IMR-90 (cell line): ENCODE measurements around the gene WASF1. TPM values are rescaled to one million over a fixed set of nuclear protein-coding genes. Genes with fewer than 3 reads are reported as not detected.

ENCODE experiments used
- ATAC-seq: fragments of 200-7000 bp; cut with Tn5 transposase; 2 replicates; pipeline ENCODE4 v1.9.1; 2020; ENCODE audit warnings: low read depth, mild to moderate bottlenecking, moderate library complexity
- BruUV-seq: library from RNA; stranded (reverse); fragments of 400-500 nt; replicated peaks from 2 replicates; lab custom pipeline; 2021; lab: Mats Ljungman, UMichigan
- CTCF ChIA-PET: fragments of 300-600 bp; formaldehyde crosslinking; extraction: SDS; loops from one replicate; lab custom pipeline; 2021; ENCODE audit warnings: antibody characterized with exemption; lab: Yijun Ruan, JAX
- POLR2A ChIA-PET: fragments of 300-600 bp; sonication (Branson Sonifier 250); formaldehyde crosslinking; loops from one replicate; lab custom pipeline; 2022; ENCODE audit warnings: antibody characterized with exemption; ENCODE audit not compliant: unreplicated experiment; lab: Charles Lee
- DNase-seq: peaks from one replicate; pipeline ENCODE4 v3.0.0; 2013
- H2AFZ ChIP-seq: replicated peaks from 2 replicates; pipeline ENCODE3; 2013; ENCODE audit warnings: low read length, mild to moderate bottlenecking; ENCODE audit not compliant: poor library complexity
- H2AK5ac ChIP-seq: 2 replicates; pipeline ENCODE4 v1.6.1; 2013; ENCODE audit warnings: low read depth, low read length, inconsistent platforms
- H2AK9ac ChIP-seq: replicated peaks from 2 replicates; pipeline ENCODE3; 2013; ENCODE audit warnings: mild to moderate bottlenecking, low read depth, low read length, moderate library complexity; ENCODE audit not compliant: poor library complexity
- H2BK120ac ChIP-seq: 2 replicates; pipeline ENCODE4 v1.6.1; 2013; ENCODE audit warnings: low read depth, low read length, inconsistent platforms
- H2BK15ac ChIP-seq: 3 replicates; pipeline ENCODE4 v1.6.1; 2013; ENCODE audit warnings: low read depth, low read length, inconsistent platforms
- H2BK20ac ChIP-seq: 2 replicates; pipeline ENCODE4 v1.6.1; 2013; ENCODE audit warnings: low read depth, mild to moderate bottlenecking, inconsistent platforms, low read length, moderate library complexity
- H2BK5ac ChIP-seq: 2 replicates; pipeline ENCODE4 v1.6.1; 2013; ENCODE audit warnings: mild to moderate bottlenecking, low read depth, low read length, inconsistent platforms; ENCODE audit not compliant: poor library complexity, severe bottlenecking
- H3K14ac ChIP-seq: replicated peaks from 2 replicates; pipeline ENCODE4 v1.6.1; 2013; ENCODE audit warnings: low read depth, low read length, inconsistent platforms
- H3K18ac ChIP-seq: 2 replicates; pipeline ENCODE4 v1.6.1; 2013; ENCODE audit warnings: low read depth, low read length, control low read depth
- H3K23ac ChIP-seq: 2 replicates; pipeline ENCODE4 v1.6.1; 2013; ENCODE audit warnings: low read depth, low read length, inconsistent platforms
- H3K27ac ChIP-seq: 2 replicates; pipeline ENCODE4 v1.5.1; 2013; ENCODE audit warnings: mild to moderate bottlenecking, control low read depth, low read length; ENCODE audit not compliant: insufficient read depth
- H3K27me3 ChIP-seq: 2 replicates; pipeline ENCODE4 v1.6.1; 2013; ENCODE audit warnings: low read length; ENCODE audit not compliant: control insufficient read depth, insufficient read depth
- H3K36me3 ChIP-seq: 2 replicates; pipeline ENCODE4 v1.6.1; 2013; ENCODE audit warnings: low read length, mixed read lengths; ENCODE audit not compliant: control insufficient read depth, insufficient read depth
- H3K4ac ChIP-seq: 2 replicates; pipeline ENCODE4 v1.6.1; 2013; ENCODE audit warnings: low read depth, low read length, inconsistent platforms
- H3K4me1 ChIP-seq: 2 replicates; pipeline ENCODE4 v1.6.1; 2013; ENCODE audit warnings: low read length, mixed read lengths; ENCODE audit not compliant: control insufficient read depth, insufficient read depth
- H3K4me2 ChIP-seq: 2 replicates; pipeline ENCODE4 v1.6.1; 2013; ENCODE audit warnings: low read depth, mild to moderate bottlenecking, control low read depth, low read length, moderate library complexity
- H3K4me3 ChIP-seq: 2 replicates; pipeline ENCODE4 v1.5.1; 2013; ENCODE audit warnings: low read depth, mild to moderate bottlenecking, control low read depth, low read length, moderate library complexity; ENCODE audit not compliant: insufficient read depth
- H3K56ac ChIP-seq: 2 replicates; pipeline ENCODE4 v1.6.1; 2013; ENCODE audit warnings: low read length, inconsistent platforms; ENCODE audit not compliant: insufficient read depth; ENCODE audit errors: extremely low read depth
- H3K79me1 ChIP-seq, 2 experiments: 2 replicates each; pipeline ENCODE4 v1.6.1; 2013; ENCODE audit warnings: low read length in 2 of 2, inconsistent platforms in 1 of 2, low read depth in 1 of 2
- H3K9ac ChIP-seq: 2 replicates; pipeline ENCODE4 v1.6.1; 2013; ENCODE audit warnings: low read depth, low read length, control low read depth
- H3K9me1 ChIP-seq: 2 replicates; pipeline ENCODE4 v1.6.1; 2013; ENCODE audit warnings: low read length, inconsistent platforms; ENCODE audit not compliant: insufficient read depth
- H3K9me3 ChIP-seq: 2 replicates; pipeline ENCODE4 v1.6.1; 2013; ENCODE audit warnings: low read length; ENCODE audit not compliant: control insufficient read depth, insufficient read depth
- H4K20me1 ChIP-seq: 2 replicates; pipeline ENCODE4 v1.6.1; 2013; ENCODE audit warnings: low read length, inconsistent platforms; ENCODE audit not compliant: insufficient read depth
- H4K5ac ChIP-seq: 2 replicates; pipeline ENCODE4 v1.6.1; 2013; ENCODE audit warnings: mild to moderate bottlenecking, low read depth, low read length, control low read depth
- H4K8ac ChIP-seq, 2 experiments: 2 replicates each; pipeline ENCODE4 v1.6.1; 2013; ENCODE audit warnings: low read depth in 2 of 2, low read length in 2 of 2, control low read depth in 1 of 2, inconsistent platforms in 1 of 2
- H4K91ac ChIP-seq: 2 replicates; pipeline ENCODE4 v1.6.1; 2013; ENCODE audit warnings: low read depth, low read length, inconsistent platforms; ENCODE audit not compliant: insufficient read depth
- BHLHE40 ChIP-seq: fragments of 150-350 bp; IDR thresholded peaks from 2 replicates; pipeline ENCODE4 v1.6.1; 2016; ENCODE audit warnings: mild to moderate bottlenecking, low read depth, low read length
- CEBPB ChIP-seq: IDR thresholded peaks from 2 replicates; pipeline ENCODE4 v1.6.1; 2012; ENCODE audit warnings: low read depth, low read length, improper control_type of control experiment
- CHD1 ChIP-seq: IDR thresholded peaks from 2 replicates; pipeline ENCODE4 v1.6.1; 2012; ENCODE audit warnings: low read depth, low read length, improper control_type of control experiment
- FOS ChIP-seq: fragments of 150-350 bp; IDR thresholded peaks from 2 replicates; pipeline ENCODE4 v1.6.1; 2016; ENCODE audit warnings: low read depth, low read length
- MAFK ChIP-seq: IDR thresholded peaks from 2 replicates; pipeline ENCODE4 v1.6.1; 2012; ENCODE audit warnings: low read depth, low read length, improper control_type of control experiment
- MAZ ChIP-seq: IDR thresholded peaks from 2 replicates; pipeline ENCODE4 v1.6.1; 2012; ENCODE audit warnings: low read depth, mild to moderate bottlenecking, low read length, improper control_type of control experiment, moderate library complexity, borderline replicate concordance
- MXI1 ChIP-seq: IDR thresholded peaks from 2 replicates; pipeline ENCODE4 v1.6.1; 2012; ENCODE audit warnings: low read depth, mild to moderate bottlenecking, low read length, moderate library complexity, borderline replicate concordance
- NFE2L2 ChIP-seq: fragments of 150-350 bp; IDR thresholded peaks from 2 replicates; pipeline ENCODE4 v1.6.1; 2016; ENCODE audit warnings: low read depth, mild to moderate bottlenecking, low read length
- POLR2A ChIP-seq: IDR thresholded peaks from 2 replicates; pipeline ENCODE4 v1.6.1; 2012; ENCODE audit warnings: mild to moderate bottlenecking, low read depth, low read length
- RAD21 ChIP-seq: IDR thresholded peaks from 2 replicates; pipeline ENCODE4 v1.6.1; 2012; ENCODE audit warnings: low read length, improper control_type of control experiment
- RCOR1 ChIP-seq: IDR thresholded peaks from 2 replicates; pipeline ENCODE4 v1.6.1; 2012; ENCODE audit warnings: mild to moderate bottlenecking, low read length, improper control_type of control experiment; ENCODE audit not compliant: insufficient replicate concordance
- RFX5 ChIP-seq: IDR thresholded peaks from 2 replicates; pipeline ENCODE4 v1.8.0; 2012; ENCODE audit warnings: low read depth, mild to moderate bottlenecking, low read length, moderate library complexity
- SMC3 ChIP-seq: fragments of 150-350 bp; IDR thresholded peaks from 2 replicates; pipeline ENCODE4 v1.6.1; 2016; ENCODE audit warnings: low read depth, mild to moderate bottlenecking, antibody characterized with exemption, low read length, moderate library complexity
- WGBS, 2 experiments: methylation state at CpG; one replicate each; pipeline versions ENCODE4 v1.1.5 to v1.1.7; 2013; ENCODE audit warnings: missing lambda C conversion rate in 2 of 2; ENCODE audit not compliant: insufficient read length in 1 of 2; ENCODE audit errors: extremely low coverage in 2 of 2; 5-methylcytosine and 5-hydroxymethylcytosine counted together
- dilution Hi-C: fragments of 300-500 bp; cut with HindIII; formaldehyde crosslinking; loops from one replicate; pipeline ENCODE4 v1.14.3; 2018; ENCODE audit warnings: low sequenced_read_pairs; ENCODE audit not compliant: unreplicated experiment
- in situ Hi-C: fragments of 300-500 bp; cut with MboI; formaldehyde crosslinking; loops from 3 replicates; pipeline ENCODE4 v1.14.3; 2019; ENCODE audit warnings: low sequenced_read_pairs, inconsistent platforms, mixed read lengths
- intact Hi-C: fragments of 100-400 bp; cut with micrococcal nuclease; formaldehyde crosslinking; loops from 2 replicates; pipeline ENCODE4 v1.10.0; 2022
- polyA plus RNA-seq, 3 experiments: library from polyadenylated mRNA; depleted of rRNA; stranded (reverse); fragments of >200 nt; gene quantifications; 2 replicates each; pipeline ENCODE4 v1.2.3, GENCODE V29; 2012; ENCODE audit warnings: low replicate concordance in 1 of 3
- total RNA-seq: library from RNA; depleted of rRNA; stranded (reverse); fragments of >200 nt; gene quantifications from 2 replicates; pipeline ENCODE4 v1.2.3, GENCODE V29; 2012
- TF ChIP-seq, protein P1 (sequence below): conservative IDR thresholded peaks from 2 replicates; pipeline ENCODE4 v1.5.1; 2012; ENCODE audit warnings: mild to moderate bottlenecking, low read depth, low read length, improper control_type of control experiment
- TF ChIP-seq, protein P2 (sequence below): fragments of 150-350 bp; IDR thresholded peaks from 2 replicates; pipeline ENCODE4 v1.6.1; 2016; ENCODE audit warnings: low read depth, mild to moderate bottlenecking, low read length, moderate library complexity, borderline replicate concordance
- TF ChIP-seq, protein P3 (sequence below): fragments of 150-350 bp; IDR thresholded peaks from 2 replicates; pipeline ENCODE4 v1.6.1; 2017; ENCODE audit warnings: mild to moderate bottlenecking, antibody characterized with exemption, low read length, low read depth

The WASF1 gene
- total and polyA plus RNA-seq, 2 of the 4 experiments (the other 2 are of a cell fraction), result 3.0 to 17.3 TPM

DNA sequence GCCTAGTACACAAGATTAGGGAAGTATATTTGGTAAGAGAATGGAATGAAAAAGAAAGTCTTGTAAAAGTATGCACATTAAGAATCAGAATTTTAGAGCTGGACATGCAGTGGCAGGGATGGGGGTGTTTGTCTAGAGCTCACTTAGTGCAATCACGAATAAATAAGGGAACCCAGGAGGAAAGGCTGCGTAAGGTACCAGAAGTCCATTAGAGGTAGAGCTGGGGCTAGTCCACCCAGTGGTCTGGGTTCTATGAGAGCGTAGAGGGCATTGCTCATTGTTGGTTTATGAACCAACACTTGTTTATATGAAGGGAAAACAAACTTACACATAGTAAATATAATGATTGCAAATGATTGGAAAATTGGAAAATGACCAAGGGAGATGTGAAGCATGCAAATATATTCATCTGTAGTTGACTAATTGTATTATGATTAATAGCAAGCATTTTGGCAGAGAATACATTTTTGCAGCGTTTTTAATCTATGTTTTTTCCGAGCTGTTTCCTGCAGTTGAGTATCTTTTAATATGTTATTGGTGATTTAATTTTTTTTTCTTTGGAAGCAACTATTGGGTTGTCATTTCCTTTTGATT is 3.9 kb upstream of the WASF1 start:
- dilution Hi-C loops, result no loop called here
- H4K20me1 ChIP-seq, result peaks cover 4% of the 10 kb centered on the region; the same call in 1 of the 2 replicates
- H3K4me3 ChIP-seq, result no peak overlapping the region
- H3K4ac ChIP-seq, result no peak overlapping the region
- H3K9ac ChIP-seq, result no peak overlapping the region
- H4K8ac ChIP-seq, result no peak overlapping the region
- H3K18ac ChIP-seq, result no peak overlapping the region
- in situ Hi-C loops, result no loop called here
- no peak overlapping the region for H3K14ac ChIP-seq
- WGBS, 2 experiments, result no CpG with 5 or more reads among the region's 5 CpGs
- H3K4me2 ChIP-seq, result peak overlapping the region; percentile 53
- H2BK120ac ChIP-seq, result no peak overlapping the region
- no TSS peak for BruUV-seq
- H2BK20ac ChIP-seq, result no peak overlapping the region
- no peak for ATAC-seq
- intact Hi-C loops, result loop anchor here (5.0 kb wide), 1 partner anchor 159 kb away; no protein-coding TSS in a partner anchor
- H3K23ac ChIP-seq, result no peak overlapping the region
- H3K27ac ChIP-seq, result no peak overlapping the region
- no peak for DNase-seq
- H3K36me3 ChIP-seq, result no peaks in the 10 kb centered on the region
- POLR2A ChIA-PET, result no interaction called here
- H3K27me3 ChIP-seq, result no peaks in the 10 kb centered on the region
- H4K5ac ChIP-seq, result no peak overlapping the region
- TF ChIP-seq MAZ, result no peak
- no peak for TF ChIP-seq FOS
- no peak for TF ChIP-seq MXI1
- no peak for TF ChIP-seq POLR2A
- no peak for TF ChIP-seq RAD21
- TF ChIP-seq RFX5, result no peak
- TF ChIP-seq CHD1, result no peak
- no peak for TF ChIP-seq CEBPB
- no peak for TF ChIP-seq SMC3
- TF ChIP-seq, protein P1, sequence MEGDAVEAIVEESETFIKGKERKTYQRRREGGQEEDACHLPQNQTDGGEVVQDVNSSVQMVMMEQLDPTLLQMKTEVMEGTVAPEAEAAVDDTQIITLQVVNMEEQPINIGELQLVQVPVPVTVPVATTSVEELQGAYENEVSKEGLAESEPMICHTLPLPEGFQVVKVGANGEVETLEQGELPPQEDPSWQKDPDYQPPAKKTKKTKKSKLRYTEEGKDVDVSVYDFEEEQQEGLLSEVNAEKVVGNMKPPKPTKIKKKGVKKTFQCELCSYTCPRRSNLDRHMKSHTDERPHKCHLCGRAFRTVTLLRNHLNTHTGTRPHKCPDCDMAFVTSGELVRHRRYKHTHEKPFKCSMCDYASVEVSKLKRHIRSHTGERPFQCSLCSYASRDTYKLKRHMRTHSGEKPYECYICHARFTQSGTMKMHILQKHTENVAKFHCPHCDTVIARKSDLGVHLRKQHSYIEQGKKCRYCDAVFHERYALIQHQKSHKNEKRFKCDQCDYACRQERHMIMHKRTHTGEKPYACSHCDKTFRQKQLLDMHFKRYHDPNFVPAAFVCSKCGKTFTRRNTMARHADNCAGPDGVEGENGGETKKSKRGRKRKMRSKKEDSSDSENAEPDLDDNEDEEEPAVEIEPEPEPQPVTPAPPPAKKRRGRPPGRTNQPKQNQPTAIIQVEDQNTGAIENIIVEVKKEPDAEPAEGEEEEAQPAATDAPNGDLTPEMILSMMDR, result no peak
- TF ChIP-seq RCOR1, result no peak
- TF ChIP-seq, protein P2, sequence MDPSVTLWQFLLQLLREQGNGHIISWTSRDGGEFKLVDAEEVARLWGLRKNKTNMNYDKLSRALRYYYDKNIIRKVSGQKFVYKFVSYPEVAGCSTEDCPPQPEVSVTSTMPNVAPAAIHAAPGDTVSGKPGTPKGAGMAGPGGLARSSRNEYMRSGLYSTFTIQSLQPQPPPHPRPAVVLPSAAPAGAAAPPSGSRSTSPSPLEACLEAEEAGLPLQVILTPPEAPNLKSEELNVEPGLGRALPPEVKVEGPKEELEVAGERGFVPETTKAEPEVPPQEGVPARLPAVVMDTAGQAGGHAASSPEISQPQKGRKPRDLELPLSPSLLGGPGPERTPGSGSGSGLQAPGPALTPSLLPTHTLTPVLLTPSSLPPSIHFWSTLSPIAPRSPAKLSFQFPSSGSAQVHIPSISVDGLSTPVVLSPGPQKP, result no peak
- no peak for TF ChIP-seq MAFK
- TF ChIP-seq BHLHE40, result no peak
- TF ChIP-seq, protein P3, sequence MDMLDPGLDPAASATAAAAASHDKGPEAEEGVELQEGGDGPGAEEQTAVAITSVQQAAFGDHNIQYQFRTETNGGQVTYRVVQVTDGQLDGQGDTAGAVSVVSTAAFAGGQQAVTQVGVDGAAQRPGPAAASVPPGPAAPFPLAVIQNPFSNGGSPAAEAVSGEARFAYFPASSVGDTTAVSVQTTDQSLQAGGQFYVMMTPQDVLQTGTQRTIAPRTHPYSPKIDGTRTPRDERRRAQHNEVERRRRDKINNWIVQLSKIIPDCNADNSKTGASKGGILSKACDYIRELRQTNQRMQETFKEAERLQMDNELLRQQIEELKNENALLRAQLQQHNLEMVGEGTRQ, result no peak
- no peak for TF ChIP-seq NFE2L2
- H2AK9ac ChIP-seq, result no peak overlapping the region
- no peak overlapping the region for H2BK15ac ChIP-seq
- peaks cover 16 to 47% of the 10 kb centered on the region in 2 experiments for H3K79me1 ChIP-seq
- no peaks in the 10 kb centered on the region for H3K9me3 ChIP-seq
- no peak overlapping the region for H2BK5ac ChIP-seq
- no peak overlapping the region for H2AFZ ChIP-seq
- H3K9me1 ChIP-seq, result peaks cover 8% of the 10 kb centered on the region
- H2AK5ac ChIP-seq, result no peak overlapping the region
- peaks cover 5% of the 10 kb centered on the region; the same call in 1 of the 2 replicates for H3K4me1 ChIP-seq
- CTCF ChIA-PET, result no interaction called here
- H4K91ac ChIP-seq, result no peak overlapping the region
- no peak overlapping the region for H3K56ac ChIP-seq
